Heart left ventricle (tissue), 16 donors: ENCODE data around the gene CYP4F22. TPM values are rescaled to one million over a fixed set of nuclear protein-coding genes. Genes with fewer than 3 reads are reported as not detected.

Source experiments
- ATAC-seq, 4 donors: fragments of 200-7000 bp; cut with Tn5 transposase; one replicate each; pipeline ENCODE4 v1.9.1; 2020 to 2022; ENCODE audit warnings: moderate library complexity in 4 of 4, mild to moderate bottlenecking in 3 of 4, moderate number of reproducible peaks in 1 of 4
- DNase-seq, 5 donors: peaks; one replicate each; pipeline ENCODE4 v3.0.0-alpha.2; 2020
- H3K27ac ChIP-seq, 12 donors: fragments of 200-600 bp; sonication (generic) in 4 of 12; one replicate each; pipeline versions ENCODE4 v1.5.0 to v1.8.0; 2016 to 2022; ENCODE audit warnings: mild to moderate bottlenecking in 2 of 12
- H3K27me3 ChIP-seq, 9 donors: fragments of 200-600 bp; sonication (generic) in 2 of 9; one replicate each; pipeline versions ENCODE4 v1.5.1 to v1.8.0; 2016 to 2022; ENCODE audit warnings: mild to moderate bottlenecking in 3 of 9
- H3K36me3 ChIP-seq, 9 donors: fragments of 200-600 bp; sonication (generic) in 2 of 9; one replicate each; pipeline versions ENCODE4 v1.5.0 to v1.8.0; 2018 to 2022; ENCODE audit warnings: mild to moderate bottlenecking in 2 of 9
- H3K4me1 ChIP-seq, 12 donors: fragments of 200-600 bp; sonication (generic) in 4 of 12; one replicate each; pipeline versions ENCODE4 v1.5.0 to v1.8.0; 2016 to 2022; ENCODE audit warnings: mild to moderate bottlenecking in 3 of 12
- H3K4me3 ChIP-seq, 12 donors: fragments of 200-600 bp; sonication (generic) in 4 of 12; one replicate each; pipeline versions ENCODE4 v1.5.0 to v1.8.0; 2017 to 2022; ENCODE audit warnings: mild to moderate bottlenecking in 9 of 12, moderate library complexity in 4 of 12
- H3K9me3 ChIP-seq, 12 donors: fragments of 200-600 bp; sonication (generic) in 4 of 12; one replicate each; pipeline versions ENCODE4 v1.5.0 to v1.8.0; 2016 to 2022; ENCODE audit warnings: mild to moderate bottlenecking in 1 of 12
- POLR2A ChIP-seq, 2 donors: fragments of 450-650 bp; IDR thresholded peaks; one replicate each; pipeline ENCODE4 v1.6.1; 2017; ENCODE audit warnings: antibody characterized with exemption in 2 of 2, mild to moderate bottlenecking in 2 of 2, moderate library complexity in 2 of 2
- WGBS, 4 donors: extraction: QIAGEN DNeasy Blood & Tissue Kit in 2 of 4; methylation state at CpG; one replicate each; pipeline versions ENCODE4 v1.1.5 to v1.1.7; 2013 to 2018; 5-methylcytosine and 5-hydroxymethylcytosine counted together
- intact Hi-C, 10 donors: fragments of 100-400 bp; cut with DNase I; formaldehyde crosslinking; loops; one replicate each; pipeline versions ENCODE4 v1.11.1 to v1.14.2; 2022
- polyA plus RNA-seq, 2 donors: library from polyadenylated mRNA; stranded (reverse); fragments of 200-250 nt; gene quantifications; one replicate each; pipeline ENCODE4 v1.2.3, GENCODE V29; 2013
- total RNA-seq, 9 donors: library from RNA; depleted of rRNA in 2 of 9; stranded (reverse); fragments of >200 nt in 2 of 9; fragmentation: NEBNext Ultra II Directional in 3 of 9; extraction: Animal tissue kit (Norgen Biotek cat#: 25700) in 3 of 9; gene quantifications; one replicate each; pipeline versions ENCODE4 v1.1.0 to v1.2.4, GENCODE V29; 2016 to 2023
- TF ChIP-seq, protein P1 (sequence below), 12 donors: fragments of 200-600 bp; sonication (generic) in 4 of 12; IDR thresholded peaks; one replicate each; pipeline versions ENCODE4 v1.5.0 to v1.8.0; 2018 to 2022; ENCODE audit warnings: antibody characterized with exemption in 12 of 12, mild to moderate bottlenecking in 5 of 12
- donor health status: ischemic (EF 13 %, LVEDD 7.1; RV severe dilation, severe dysfunction).
- donor health status: healthy with polysubstance abuse.
- donor health status: DM: no; HTN: yes; CAD: no.
- donor health status: DM: no; HTN: no; CAD: no.
- donor health status: ischemic (EF 25% LVEDD 6.9; RV normal size, moderate dysfunction).
- donor health status: ischemic (EF 25% LVEDD 5.7; RV mildly dilated, moderate dysfunction).
- donor health status: healthy.
- donor health status: DM: yes; HTN: yes; CAD: no.
- donor health status: ischemic (EF 35%, LVEDD 5.7; RV mildly dilated, moderate dysfunction).
- donor health status: nonischemic (EF 11% LVEDD 7.7; RV severe dilation, severe dysfunction).
- donor health status: DM: yes; HTN: yes; CAD: no.
- donor health status: PGD.
- donor health status: ischemic (EF 29% LVEDD 5.4; RV normal size, mild dysfunction).
- donor health status: nonischemic (EF 23%, LVEDD 6.1; RV moderate dilation, normal function).

CYP4F22 gene
- total and polyA plus RNA-seq, 11 donors: 0.29 TPM; not detected in 10

DNA sequence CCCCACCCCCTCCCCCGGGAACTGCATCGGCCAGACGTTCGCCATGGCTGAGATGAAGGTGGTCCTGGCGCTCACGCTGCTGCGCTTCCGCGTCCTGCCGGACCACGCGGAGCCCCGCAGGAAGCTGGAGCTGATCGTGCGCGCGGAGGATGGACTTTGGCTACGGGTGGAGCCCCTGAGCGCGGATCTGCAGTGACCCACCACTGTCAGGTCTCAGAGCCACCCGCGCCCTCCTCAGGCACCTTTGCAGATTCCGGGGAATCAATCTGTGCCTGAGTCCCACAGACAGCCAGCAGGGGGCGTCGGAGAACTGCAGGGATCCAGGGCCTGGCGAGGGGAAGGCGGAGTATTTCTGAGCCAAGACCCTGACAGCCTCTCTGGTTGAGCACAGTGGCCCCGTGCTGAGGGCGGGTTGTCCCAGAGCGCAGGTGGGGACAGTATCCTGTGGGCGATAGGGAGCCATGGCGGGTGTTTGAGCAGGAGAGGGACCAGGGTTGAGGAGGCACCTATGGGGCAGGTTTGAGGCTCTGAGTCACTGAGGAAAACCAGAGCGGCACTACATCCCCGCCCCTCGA lies 76.3 kb downstream of the CYP4F22 start:
- TF ChIP-seq POLR2A (IDR thresholded peaks at IDR 0.05): no peak
- TF ChIP-seq, protein P1, sequence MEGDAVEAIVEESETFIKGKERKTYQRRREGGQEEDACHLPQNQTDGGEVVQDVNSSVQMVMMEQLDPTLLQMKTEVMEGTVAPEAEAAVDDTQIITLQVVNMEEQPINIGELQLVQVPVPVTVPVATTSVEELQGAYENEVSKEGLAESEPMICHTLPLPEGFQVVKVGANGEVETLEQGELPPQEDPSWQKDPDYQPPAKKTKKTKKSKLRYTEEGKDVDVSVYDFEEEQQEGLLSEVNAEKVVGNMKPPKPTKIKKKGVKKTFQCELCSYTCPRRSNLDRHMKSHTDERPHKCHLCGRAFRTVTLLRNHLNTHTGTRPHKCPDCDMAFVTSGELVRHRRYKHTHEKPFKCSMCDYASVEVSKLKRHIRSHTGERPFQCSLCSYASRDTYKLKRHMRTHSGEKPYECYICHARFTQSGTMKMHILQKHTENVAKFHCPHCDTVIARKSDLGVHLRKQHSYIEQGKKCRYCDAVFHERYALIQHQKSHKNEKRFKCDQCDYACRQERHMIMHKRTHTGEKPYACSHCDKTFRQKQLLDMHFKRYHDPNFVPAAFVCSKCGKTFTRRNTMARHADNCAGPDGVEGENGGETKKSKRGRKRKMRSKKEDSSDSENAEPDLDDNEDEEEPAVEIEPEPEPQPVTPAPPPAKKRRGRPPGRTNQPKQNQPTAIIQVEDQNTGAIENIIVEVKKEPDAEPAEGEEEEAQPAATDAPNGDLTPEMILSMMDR (IDR thresholded peaks at IDR 0.05): peak; percentile 78 to 90 (median 86)
- peak; percentile 64 to 83 (median 80) for ATAC-seq
- Histone ChIP-seq H3K27me3 (peaks cover 0 to 48% (median 14%) of the 10 kb centered on the region in 9 donors), H3K9me3 (no peaks in the 10 kb centered on the region), H3K4me1 (peaks cover 0 to 5% (median 0%) of the 10 kb centered on the region in 12 donors), H3K27ac (no peak overlapping the region), H3K4me3 (no peak overlapping the region), H3K36me3 (no peaks in the 10 kb centered on the region)
- WGBS, 4 donors: 9 to 11% (median 9%) methylated on average over 23 to 35 of the region's 35 CpGs
- peak; percentile 62 to 91 (median 80) for DNase-seq
- intact Hi-C loops: loop anchor here in 3 of 10 donors (2.0 to 5.0 kb wide), 4 partner anchors 283 to 600 kb away; partner anchors contain the start of gene FAM32A (in 1 of the 3)

- Histone ChIP-seq H3K27me3 (peaks cover 0 to 52% (median 14%) of the 10 kb centered on the region in 9 donors), H3K4me1 (peaks cover 0 to 5% (median 0%) of the 10 kb centered on the region in 12 donors), H3K9me3 (peaks cover 0 to 4% (median 0%) of the 10 kb centered on the region in 12 donors), H3K27ac (no peak overlapping the region), H3K36me3 (no peaks in the 10 kb centered on the region), H3K4me3 (no peak overlapping the region)
- 76 to 85% (median 81%) methylated on average over 9 of the region's 9 CpGs for WGBS, 4 donors
- ATAC-seq: peak in 1 of 4 donors; percentile 47
- intact Hi-C loops: no loop called here
- peak in 4 of 5 donors; percentile 34 to 73 (median 40) for DNase-seq
- TF ChIP-seq, protein P1 (IDR thresholded peaks at IDR 0.05): no peak
- no peak for TF ChIP-seq POLR2A (IDR thresholded peaks at IDR 0.05)
Observed at GRCh38 chr19:15587663-15588062, 79.3 kb downstream of the CYP4F22 start.

DNA sequence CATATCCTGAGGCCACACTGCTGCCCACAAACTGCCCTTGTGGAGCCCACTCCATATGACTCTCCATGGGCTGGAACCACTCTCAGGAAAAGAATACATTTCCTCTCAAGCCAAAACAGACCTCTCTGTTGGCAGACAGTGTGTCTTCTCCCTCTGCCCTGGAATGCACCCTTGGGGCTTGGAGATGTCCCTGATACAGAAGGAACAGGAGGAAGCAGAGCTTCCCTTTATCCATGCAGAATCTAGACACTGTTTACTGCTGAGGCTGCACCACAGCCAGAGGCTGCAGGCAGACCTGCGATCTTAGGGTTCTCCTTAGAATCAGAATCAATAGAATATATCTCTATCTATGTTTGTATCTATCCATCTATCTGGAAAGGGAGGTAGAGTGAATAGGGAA lies 79.9 kb downstream of the CYP4F22 start:
- 73 to 100% (median 89%) methylated on average over 1 of the region's 1 CpG for WGBS, 4 donors
- H3K4me3 ChIP-seq: no peak overlapping the region
- no peaks in the 10 kb centered on the region for H3K36me3 ChIP-seq
- ATAC-seq (no peak), DNase-seq (no peak)
- intact Hi-C loops: no loop called here
- H3K27me3 ChIP-seq: peaks cover 0 to 48% (median 13%) of the 10 kb centered on the region in 9 donors
- H3K4me1 ChIP-seq: peaks cover 0 to 5% (median 0%) of the 10 kb centered on the region in 12 donors
- H3K9me3 ChIP-seq: peaks cover 0 to 4% (median 0%) of the 10 kb centered on the region in 12 donors
- no peak overlapping the region for H3K27ac ChIP-seq
- TF ChIP-seq, protein P1 (IDR thresholded peaks at IDR 0.05): no peak
- TF ChIP-seq POLR2A (IDR thresholded peaks at IDR 0.05): no peak

- Histone ChIP-seq H3K4me3 (no peak overlapping the region), H3K36me3 (no peaks in the 10 kb centered on the region), H3K4me1 (no peaks in the 10 kb centered on the region), H3K9me3 (peaks cover 0 to 4% (median 0%) of the 10 kb centered on the region in 12 donors), H3K27me3 (peaks cover 0 to 31% (median 3%) of the 10 kb centered on the region in 9 donors), H3K27ac (no peak overlapping the region)
- intact Hi-C loops: no loop called here
- WGBS, 4 donors: 69 to 88% (median 74%) methylated on average over 5 of the region's 5 CpGs
- DNase-seq (no peak), ATAC-seq (no peak)
- TF ChIP-seq, protein P1 (IDR thresholded peaks at IDR 0.05): no peak
- TF ChIP-seq POLR2A (IDR thresholded peaks at IDR 0.05): no peak
Observed at GRCh38 chr19:15589760-15590451, 81.6 kb downstream of the CYP4F22 start.
